Measurements from ENCODE around the gene MKI67. TPM values are rescaled to one million over a fixed set of nuclear protein-coding genes. Genes with fewer than 3 reads are reported as not detected.

MKI67 gene
- total and polyA plus RNA-seq, 10 of the 15 experiments (the other 5 are each of a cell fraction or from before 2014, with no cell fraction given) = 22.3 to 183 (median 82.9) TPM

- no peak for TF ChIP-seq REST (IDR thresholded peaks at IDR 0.05; ENCODE audit: low read depth, low read length)
- TF ChIP-seq ZBTB11 (CRISPR knock-in tag; IDR thresholded peaks at IDR 0.05) = no peak
Measured at GRCh38 chr10:128103229-128103714, 23.0 kb downstream of the MKI67 start (continued).

- H3K9ac ChIP-seq (ENCODE audit: control insufficient read depth, insufficient read depth, low read length) = no peak overlapping the region
- H4K20me1 ChIP-seq (ENCODE audit: control insufficient read depth, insufficient read depth) = no peaks in the 10 kb centered on the region; the same call in 1 of the 2 replicates
- no peak overlapping the region for H3K27ac ChIP-seq (ENCODE audit: control insufficient read depth, insufficient read depth)
- ATAC-seq (no peak), DNase-seq (ENCODE audit: low read depth, low spot score) (no peak), FAIRE-seq (no peak)
- H3K4me2 ChIP-seq (ENCODE audit: control insufficient read depth, insufficient read depth) = no peak overlapping the region
- no peaks in the 10 kb centered on the region for H3K9me3 ChIP-seq (replicated peaks; ENCODE audit: control insufficient read depth, insufficient read depth, low read length)
- intact Hi-C loops (cut with micrococcal nuclease; ENCODE audit: unreplicated experiment) (no loop called here), in situ Hi-C loops (cut with MboI) (no loop called here)
- H3K4me3 ChIP-seq = no peak overlapping the region
- ChIA-PET POLR2A (no interaction called here), CTCF (no interaction called here), SMC1A (ENCODE audit: uncharacterized antibody, unreplicated experiment) (interaction anchor here (1.1 kb wide), 1 partner anchor 18 kb away, joined by 3 read pairs; no protein-coding TSS in a partner anchor), RAD21 (ENCODE audit: unreplicated experiment) (no interaction called here)
- H2AFZ ChIP-seq (ENCODE audit: control insufficient read depth, low read depth, low read length) = no peak overlapping the region
- no peaks in the 10 kb centered on the region for H3K79me2 ChIP-seq (ENCODE audit: control insufficient read depth, insufficient read depth, low read length)
- WGBS (ENCODE audit: insufficient coverage, insufficient replicate concordance, low lambda C conversion rate, missing lambda C conversion rate) = 86% methylated on average over 19 of the region's 19 CpGs
- H3K27me3 ChIP-seq (replicated peaks in 1 of 2; ENCODE audit: control insufficient read depth in 2 of 2, insufficient read depth in 2 of 2, low read length in 1 of 2) = no peaks in the 10 kb centered on the region
- BruUV-seq (replicated peaks) = no TSS peak
- H3K4me1 ChIP-seq (ENCODE audit: control insufficient read depth, insufficient read depth, low read length) = no peaks in the 10 kb centered on the region
- H3K36me3 ChIP-seq (ENCODE audit: control insufficient read depth in 2 of 2, insufficient read depth in 2 of 2, low read length in 1 of 2) = peaks cover 49 to 63% of the 10 kb centered on the region in 2 experiments
- no peak for TF ChIP-seq ATF3 (IDR thresholded peaks at IDR 0.05; ENCODE audit: borderline replicate concordance, extremely low read depth, low read depth, low read length)
- TF ChIP-seq TBL1XR1 (IDR thresholded peaks at IDR 0.05; ENCODE audit: low read depth, low read length) = no peak
- TF ChIP-seq YY1 (IDR thresholded peaks at IDR 0.05; ENCODE audit: low read depth, low read length) = no peak
- TF ChIP-seq ZBTB4 (CRISPR knock-in tag; IDR thresholded peaks at IDR 0.05) = no peak
Measured at GRCh38 chr10:128102480-128103228, 23.6 kb downstream of the MKI67 start.
